Right renal pelvis (tissue), 4 donors: ENCODE measurements around the gene KRT31. TPM values are rescaled to one million over a fixed set of nuclear protein-coding genes. Genes with fewer than 3 reads are reported as not detected.
"Not testable (repeated sequence)": the region's sequence is repeated elsewhere in the genome, so short reads cannot be mapped to it uniquely, and the experiment has no call there.

ENCODE experiments used
- DNase-seq, 4 donors: peaks; one replicate each; pipeline ENCODE4 v3.0.0-alpha.2; 2013; ENCODE audit warnings: low read depth in 4 of 4, low spot score in 3 of 4, missing footprints in 1 of 4
- polyA plus RNA-seq, 4 donors: library from polyadenylated mRNA; unstranded; fragments of 120-200 nt; gene quantifications; one replicate each; pipeline ENCODE4 v1.2.1, GENCODE V29; 2013; ENCODE audit not compliant: insufficient read length in 4 of 4

Gene KRT31
- polyA plus RNA-seq, 4 donors, result not detected

DNA sequence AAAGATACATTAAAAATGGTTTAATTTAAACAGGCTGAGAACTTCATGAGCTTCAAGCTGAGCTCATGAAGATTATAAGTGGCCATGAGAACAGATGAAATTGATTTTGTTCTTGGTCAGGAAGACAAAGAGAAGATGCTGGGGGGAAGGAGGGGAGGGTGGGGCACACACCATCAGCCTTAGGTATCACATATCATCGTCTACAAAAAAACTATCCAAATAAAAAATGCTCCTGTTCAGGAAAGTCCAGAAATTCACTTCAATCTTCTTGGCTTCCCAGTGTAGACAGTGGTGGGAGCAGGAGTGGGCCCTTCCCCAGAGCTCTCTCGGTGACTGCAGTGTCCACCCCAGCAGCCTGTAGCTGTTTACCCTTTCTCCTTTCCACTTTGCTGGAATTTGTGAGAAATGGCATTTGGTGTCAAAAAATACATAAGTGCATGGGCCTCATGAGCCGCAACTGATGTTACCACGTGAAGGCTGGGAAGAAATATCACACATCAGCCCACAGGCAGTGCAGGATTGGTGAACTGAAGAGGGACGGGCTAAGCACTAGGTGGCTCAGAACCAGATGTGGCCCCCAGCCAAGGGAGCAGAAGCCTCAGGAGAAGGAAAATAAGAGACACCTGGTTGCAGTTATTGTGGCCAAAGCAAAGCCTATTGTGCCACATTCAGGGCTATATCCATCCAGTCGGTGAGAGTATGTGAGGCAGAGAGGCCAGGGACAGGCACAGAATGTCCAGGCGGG, 20.9 kb upstream of the KRT31 start:
- no peak for DNase-seq

GRCh38 chr17:41417576-41418015, 20.2 kb upstream of the KRT31 start:
- DNase-seq, result no peak

DNA sequence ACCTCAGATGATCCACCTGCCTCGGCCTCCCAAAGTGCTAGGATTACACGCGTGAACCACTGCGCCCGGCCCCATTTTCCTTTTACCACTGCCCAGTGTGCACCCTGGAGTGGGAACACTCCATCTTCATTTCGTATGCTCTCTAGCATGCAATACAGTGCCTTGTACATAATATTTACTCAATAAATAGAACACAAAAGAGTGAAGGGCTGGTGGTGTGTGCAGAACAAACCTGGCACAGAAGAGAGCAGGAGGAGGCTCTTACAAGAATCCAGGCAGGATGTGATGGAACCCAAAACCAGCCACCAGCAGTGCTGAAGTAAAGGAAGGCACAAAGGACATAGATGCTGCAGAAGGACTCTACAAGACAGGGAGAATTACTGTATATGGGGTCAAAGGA, 19.7 kb upstream of the KRT31 start:
- DNase-seq, result no peak

DNA sequence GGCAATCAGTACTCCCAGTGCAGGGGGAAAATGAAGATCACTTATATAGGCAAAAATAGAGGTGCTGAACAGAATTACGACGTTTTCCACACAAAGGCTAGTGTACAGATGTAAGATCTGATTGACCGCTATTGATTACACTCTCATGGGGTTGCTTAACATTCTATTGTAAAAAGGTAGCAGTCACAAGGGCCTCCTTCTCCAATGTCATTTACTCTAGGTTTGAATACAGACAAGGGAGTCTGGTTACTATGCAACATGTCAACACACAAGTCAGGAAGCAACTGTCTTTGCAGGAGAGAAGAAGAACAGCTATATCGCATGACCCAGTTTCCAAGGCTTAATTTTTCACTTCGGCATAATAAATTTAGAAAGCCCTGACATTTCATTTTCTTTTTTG, 19.1 kb upstream of the KRT31 start:
- DNase-seq, result no peak

DNA sequence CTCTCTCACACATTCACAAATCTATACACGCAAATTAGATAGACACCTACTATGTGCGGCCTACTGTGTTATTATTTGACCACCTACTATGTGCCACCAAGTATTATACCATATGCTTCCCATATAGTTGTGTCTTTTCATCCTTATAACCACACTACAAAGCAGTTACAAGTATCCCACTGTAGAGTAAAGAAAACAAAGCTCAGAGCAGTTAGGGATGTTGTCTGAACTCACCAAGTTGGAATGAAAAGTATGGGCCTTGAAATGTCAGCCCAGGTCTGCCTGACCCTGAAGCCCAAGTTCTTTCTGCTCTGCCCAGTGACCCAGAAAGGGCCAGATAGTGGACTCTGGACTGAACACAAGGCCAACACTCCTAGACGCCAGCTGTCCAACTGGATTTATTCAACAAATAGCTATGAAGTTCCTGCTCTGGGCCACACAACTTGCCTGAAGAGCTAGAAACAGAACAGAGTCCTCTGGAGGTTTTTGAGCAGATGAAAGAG, 18.5 kb upstream of the KRT31 start:
- DNase-seq, result peak in 1 of 4 donors; percentile 25

DNA sequence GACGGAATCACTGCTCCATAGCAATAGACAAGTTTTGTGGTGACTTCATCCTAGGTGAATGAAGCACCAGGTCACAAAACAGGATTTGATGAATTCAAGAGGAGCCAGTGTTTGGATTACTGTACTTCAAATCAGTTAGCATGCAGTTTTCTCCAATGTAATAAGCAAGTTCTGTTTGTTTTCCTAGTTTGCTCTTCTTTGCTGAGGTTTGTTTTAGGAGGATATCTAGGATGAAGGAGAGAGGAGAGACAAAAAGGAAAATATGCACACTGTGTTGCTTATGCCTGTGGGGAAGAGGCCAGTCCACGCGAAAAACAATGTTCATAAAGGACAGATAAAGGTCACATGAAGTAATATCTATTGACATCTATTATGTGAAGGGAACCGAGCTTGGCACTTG, 18.0 kb upstream of the KRT31 start:
- no peak for DNase-seq

DNA sequence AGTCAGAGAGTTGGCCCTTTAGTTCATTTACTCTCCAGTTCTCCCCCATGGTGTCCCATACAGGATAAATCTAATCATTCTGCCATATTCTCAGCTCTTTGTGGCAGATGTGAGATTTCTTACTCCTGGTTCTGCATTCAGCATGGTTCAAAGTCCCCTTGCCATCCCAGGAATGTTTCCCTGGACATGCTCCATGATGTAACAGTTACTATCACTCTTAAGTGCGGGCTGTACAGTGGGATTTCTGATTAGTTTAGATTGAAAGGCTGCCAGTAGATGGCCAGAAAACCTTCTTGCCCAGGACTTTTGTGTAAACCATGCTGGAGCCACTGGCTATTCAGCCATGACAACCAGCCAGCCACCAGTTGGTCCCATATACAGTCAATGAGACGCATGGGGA, 16.6 kb upstream of the KRT31 start:
- no peak for DNase-seq

GRCh38 chr17:41413353-41413957, 16.0 kb upstream of the KRT31 start:
- no peak for DNase-seq

GRCh38 chr17:41411072-41411840, 13.8 kb upstream of the KRT31 start:
- DNase-seq, result no peak

GRCh38 chr17:41407226-41407625, 9.8 kb upstream of the KRT31 start:
- no peak for DNase-seq

DNA sequence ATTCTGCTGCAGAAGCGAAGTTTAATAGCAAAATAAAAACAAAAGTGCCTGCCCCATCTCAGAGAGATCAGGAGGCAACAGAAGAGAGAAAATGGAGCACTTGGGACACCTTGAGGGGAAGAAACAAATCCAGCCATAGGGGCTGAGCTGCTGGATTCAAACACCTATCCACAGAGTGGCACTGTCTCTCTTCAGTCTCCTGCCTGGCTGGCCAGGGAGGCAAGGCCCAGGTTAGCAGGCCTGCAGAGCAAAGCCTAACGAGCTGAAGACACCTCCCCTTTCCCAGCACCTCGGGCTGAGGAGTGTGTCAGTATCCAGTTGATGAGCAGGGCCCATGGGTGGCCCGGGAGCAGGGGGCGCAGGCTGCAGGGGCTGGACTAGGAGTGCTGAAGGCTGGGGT, 8.8 kb upstream of the KRT31 start:
- DNase-seq, result no peak

DNA sequence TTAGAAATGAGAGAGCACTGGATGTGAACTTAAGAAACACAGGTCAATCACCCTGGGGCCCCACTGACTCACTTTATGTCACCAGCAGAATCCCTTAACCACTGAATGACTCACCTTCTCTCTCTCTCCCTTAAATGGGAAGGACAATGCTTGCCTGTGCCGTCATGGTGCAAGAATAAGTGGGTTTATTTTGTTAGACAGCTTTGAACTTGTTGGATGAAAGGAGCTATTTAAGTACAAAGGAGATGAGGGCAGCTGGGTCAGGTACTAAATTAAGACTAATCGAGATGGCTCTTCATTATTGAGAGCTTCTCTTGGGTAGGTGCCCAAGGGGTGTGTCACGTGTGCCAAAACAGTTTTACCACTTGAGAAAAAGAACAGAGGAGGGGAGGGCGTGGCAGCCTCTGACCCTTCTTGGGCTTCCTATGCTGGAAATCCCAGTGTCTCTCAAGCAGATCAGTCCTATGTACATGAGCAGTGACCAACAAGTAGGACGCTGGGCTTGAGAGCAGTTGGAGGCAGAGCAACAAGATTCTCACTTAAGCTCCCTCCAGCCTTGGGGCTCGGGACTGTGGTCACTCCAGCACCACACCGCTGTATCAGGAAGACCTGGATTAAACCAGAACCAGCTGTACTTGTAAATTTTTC, 6.7 kb upstream of the KRT31 start:
- no peak for DNase-seq

DNA sequence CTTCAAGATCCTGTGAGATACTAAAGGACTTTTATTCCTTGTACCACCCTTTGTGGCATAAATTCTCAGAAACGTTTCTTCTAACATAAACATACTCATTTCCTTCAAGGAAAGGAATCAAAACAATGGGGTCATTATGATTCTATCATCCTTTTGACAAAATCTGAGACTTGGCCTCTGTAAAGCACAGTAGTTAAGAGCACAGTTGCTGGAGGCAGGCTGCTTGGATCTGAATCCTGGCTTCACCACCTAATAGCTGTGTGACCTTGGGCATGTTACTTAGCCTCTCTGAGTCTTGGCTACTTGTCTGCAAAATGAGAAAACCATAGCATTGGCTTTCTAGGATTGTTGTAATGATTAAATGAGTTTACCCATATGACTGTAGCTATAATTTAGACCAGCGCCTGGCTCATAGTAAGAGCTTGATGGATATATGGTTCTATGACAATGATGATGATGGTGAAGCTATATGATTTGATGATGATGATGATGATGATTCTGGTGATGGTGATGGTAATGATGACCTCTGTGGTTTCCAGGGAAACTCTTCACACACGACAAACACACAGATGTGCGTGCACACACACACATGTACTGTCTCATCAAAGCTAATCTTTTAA, 6.1 kb upstream of the KRT31 start:
- DNase-seq, result no peak

- no peak for DNase-seq
These were observed 4.8 kb upstream of the KRT31 start for GRCh38 chr17:41402161-41402560.

DNA sequence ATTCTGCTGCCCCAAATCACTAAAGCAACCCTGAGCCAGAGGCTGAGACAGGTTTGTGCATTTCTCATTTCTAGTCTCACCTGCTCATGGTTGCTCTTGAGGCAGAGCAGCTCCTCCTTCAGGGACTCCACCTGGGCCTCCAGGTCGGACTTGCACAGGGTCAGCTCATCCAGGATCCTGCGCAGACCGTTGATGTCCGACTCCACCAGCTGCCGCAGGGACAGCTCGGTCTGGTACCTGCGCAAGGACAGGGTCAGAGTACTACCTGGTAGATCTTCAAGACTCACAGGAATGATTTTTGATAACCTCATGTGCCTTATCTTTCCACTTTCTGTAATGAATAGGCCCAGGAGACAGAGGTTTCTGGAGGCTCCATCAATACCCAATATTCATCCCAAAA, 1.1 kb downstream of the KRT31 start:
- DNase-seq, result no peak

DNA sequence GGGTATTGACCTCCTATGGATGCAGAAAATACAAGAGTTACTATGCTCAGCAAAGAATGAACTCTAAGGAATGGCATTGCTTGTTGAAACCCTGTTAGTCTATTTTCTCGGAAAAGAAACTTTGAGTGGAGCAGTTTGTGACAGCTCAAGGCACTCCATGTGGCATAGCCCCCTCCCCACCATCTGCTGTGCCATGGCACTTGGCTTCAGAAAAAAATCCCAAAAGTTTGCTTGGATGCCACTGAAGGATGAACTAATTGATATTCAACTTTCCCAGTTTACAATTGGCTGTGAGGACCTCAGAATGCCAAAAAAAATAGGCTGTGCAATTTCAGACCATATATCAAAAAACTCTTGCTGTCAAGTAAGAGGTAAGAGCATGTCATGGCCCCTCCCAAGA, 1.8 kb downstream of the KRT31 start:
- DNase-seq, result no peak

DNA sequence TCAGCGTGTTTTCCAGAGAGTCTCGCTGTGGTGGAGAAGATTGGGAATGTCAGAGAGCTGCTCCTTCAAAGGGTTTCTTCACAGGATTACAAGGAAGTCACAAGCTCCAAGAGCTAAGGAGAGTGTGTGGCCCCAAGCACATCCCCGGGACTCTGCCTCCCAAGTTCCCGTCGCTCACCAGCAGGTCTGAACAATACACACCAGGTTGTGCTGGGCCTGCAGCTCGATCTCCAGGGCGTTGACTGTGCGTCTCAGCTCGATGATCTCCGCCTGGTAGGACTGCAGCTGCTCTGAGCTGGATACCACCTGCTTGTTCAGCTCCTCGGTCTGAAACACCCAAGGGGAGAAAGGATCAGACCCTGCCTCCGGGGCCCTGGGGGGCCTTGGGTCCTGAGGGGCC, 2.4 kb downstream of the KRT31 start:
- DNase-seq, result not testable (repeated sequence)

DNA sequence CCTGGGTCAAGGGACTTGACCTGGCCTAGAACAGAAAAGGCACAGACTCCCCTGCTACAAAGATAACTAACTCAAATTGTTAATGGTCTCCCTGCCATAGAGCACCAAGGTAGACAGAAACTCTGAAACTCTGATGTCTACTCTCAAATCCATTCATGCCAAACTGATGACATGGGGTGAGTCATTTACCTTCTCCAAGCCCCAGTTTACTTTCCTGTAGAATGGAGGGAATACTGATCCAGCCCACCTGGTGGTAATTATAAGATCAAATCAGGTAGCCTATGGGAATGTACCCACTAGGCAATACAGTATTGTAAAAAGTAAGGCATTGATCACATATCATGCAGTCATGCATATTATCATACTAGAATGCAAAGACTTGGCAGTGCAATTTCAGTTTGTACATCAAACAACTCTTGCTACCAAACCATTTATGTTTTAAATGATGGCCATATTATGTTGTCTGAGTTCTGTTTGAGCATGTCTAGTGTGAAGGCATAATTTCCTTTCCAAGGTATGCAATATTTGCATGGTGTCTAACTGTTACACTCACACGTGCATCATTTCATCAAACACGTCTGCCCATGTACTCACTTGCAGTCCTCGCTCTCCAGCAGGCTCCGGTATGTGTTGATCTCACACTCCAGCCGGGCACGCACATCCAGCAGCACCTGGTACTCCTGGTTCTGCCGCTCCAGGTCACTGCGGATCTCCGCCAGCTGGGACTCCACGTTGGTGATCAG, 3.0 kb downstream of the KRT31 start:
- no peak for DNase-seq

DNA sequence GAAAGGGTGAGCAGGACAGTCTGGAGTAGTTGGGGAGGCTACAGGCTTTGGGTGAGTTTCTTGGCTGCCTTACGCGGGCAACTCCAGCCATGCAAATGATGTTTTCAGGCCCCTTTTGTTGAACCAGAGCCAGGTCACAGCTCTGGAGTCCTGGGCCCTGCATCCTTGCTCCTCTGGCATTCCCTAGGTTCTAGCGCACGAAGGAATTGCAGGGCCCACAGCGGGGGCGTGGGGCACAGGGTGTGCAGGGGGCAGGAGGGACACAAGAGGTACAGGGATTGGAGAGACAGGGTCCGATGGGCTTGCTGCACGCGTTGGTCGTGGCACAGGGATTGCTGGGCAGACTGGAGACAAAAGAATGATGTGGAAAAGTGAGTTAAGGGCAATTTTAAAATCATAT, 3.6 kb downstream of the KRT31 start:
- DNase-seq, result no peak

GRCh38 chr17:41393294-41393693, 4.1 kb downstream of the KRT31 start:
- no peak for DNase-seq
